Endodermal cell (in vitro differentiated cells): ENCODE results near the gene KATNB1. TPM values are rescaled to one million over a fixed set of nuclear protein-coding genes. Genes with fewer than 3 reads are reported as not detected.

ENCODE experiments used
- DNase-seq: peaks from one replicate; pipeline ENCODE4 v3.0.0-alpha.2; 2017
- H3K27ac ChIP-seq: 2 replicates; pipeline ENCODE4 v1.5.1; 2013; ENCODE audit warnings: mild to moderate bottlenecking, low read depth, low read length, moderate library complexity
- H3K27me3 ChIP-seq: 2 replicates; pipeline ENCODE4 v1.6.1; 2013; ENCODE audit warnings: mild to moderate bottlenecking, low read length, moderate library complexity; ENCODE audit not compliant: insufficient read depth, control insufficient read depth, poor library complexity, severe bottlenecking
- H3K36me3 ChIP-seq: 2 replicates; pipeline ENCODE4 v1.7.0; 2013; ENCODE audit warnings: mild to moderate bottlenecking, low read length, moderate library complexity; ENCODE audit not compliant: control insufficient read depth, insufficient read depth
- H3K4me1 ChIP-seq: one replicate; pipeline ENCODE4 v1.7.0; 2013; ENCODE audit warnings: low read length; ENCODE audit not compliant: control insufficient read depth, insufficient read depth
- H3K4me3 ChIP-seq: 2 replicates; pipeline ENCODE4 v1.5.1; 2013; ENCODE audit warnings: mild to moderate bottlenecking, low read length, moderate library complexity
- H3K9ac ChIP-seq: 2 replicates; pipeline ENCODE4 v1.6.1; 2013; ENCODE audit warnings: mild to moderate bottlenecking, low read length, moderate library complexity; ENCODE audit not compliant: poor library complexity, severe bottlenecking; ENCODE audit errors: extremely low read depth
- H3K9me3 ChIP-seq: 2 replicates; pipeline ENCODE4 v1.6.1; 2013; ENCODE audit warnings: mild to moderate bottlenecking, low read length, moderate library complexity; ENCODE audit not compliant: control insufficient read depth
- H3K27ac Mint-ChIP-seq: 2 replicates; pipeline ENCODE4 v1.8.0; 2020; ENCODE audit warnings: mixed read lengths
- H3K27me3 Mint-ChIP-seq: 2 replicates; pipeline ENCODE4 v1.8.0; 2021; ENCODE audit warnings: mild to moderate bottlenecking, mixed read lengths; ENCODE audit not compliant: insufficient read depth
- H3K36me3 Mint-ChIP-seq: 2 replicates; pipeline ENCODE4 v1.8.0; 2020; ENCODE audit warnings: low read depth, mixed read lengths
- H3K4me1 Mint-ChIP-seq: 2 replicates; pipeline ENCODE4 v1.8.0; 2020; ENCODE audit warnings: mixed read lengths
- H3K4me3 Mint-ChIP-seq: 2 replicates; pipeline ENCODE4 v1.8.0; 2020; ENCODE audit warnings: mild to moderate bottlenecking, moderate library complexity, mixed read lengths
- H3K9me3 Mint-ChIP-seq: 2 replicates; pipeline ENCODE4 v1.8.0; 2020; ENCODE audit warnings: mild to moderate bottlenecking, mixed read lengths
- WGBS, 2 experiments: methylation state at CpG; one replicate each; pipeline versions ENCODE4 v1.1.5 to v1.1.7; 2013; ENCODE audit warnings: missing lambda C conversion rate in 2 of 2, mixed read lengths in 1 of 2; ENCODE audit not compliant: insufficient coverage in 1 of 2, insufficient read length in 1 of 2; 5-methylcytosine and 5-hydroxymethylcytosine counted together
- total RNA-seq, 2 donors: library from RNA; stranded (reverse); fragmentation: NEBNext Ultra II Directional in 1 of 2; extraction: Animal tissue kit (Norgen Biotek cat#: 25700) in 1 of 2; gene quantifications; 2 replicates in 1 of 2; 3 replicates in 1 of 2; pipeline ENCODE4 v1.2.1, GENCODE V29; 2021
- TF ChIP-seq, protein P1 (sequence below): fragments of 200-600 bp; sonication (generic); conservative IDR thresholded peaks from 2 replicates; pipeline ENCODE4 v1.5.0; 2021; ENCODE audit warnings: antibody characterized with exemption, mild to moderate bottlenecking

KATNB1 gene
- total RNA-seq, 2 donors from 2014 or later: 26.1 to 32.4 TPM

GRCh38 chr16:57766714-57767348 is 31.3 kb downstream of the KATNB1 start:
- TF ChIP-seq, protein P1, sequence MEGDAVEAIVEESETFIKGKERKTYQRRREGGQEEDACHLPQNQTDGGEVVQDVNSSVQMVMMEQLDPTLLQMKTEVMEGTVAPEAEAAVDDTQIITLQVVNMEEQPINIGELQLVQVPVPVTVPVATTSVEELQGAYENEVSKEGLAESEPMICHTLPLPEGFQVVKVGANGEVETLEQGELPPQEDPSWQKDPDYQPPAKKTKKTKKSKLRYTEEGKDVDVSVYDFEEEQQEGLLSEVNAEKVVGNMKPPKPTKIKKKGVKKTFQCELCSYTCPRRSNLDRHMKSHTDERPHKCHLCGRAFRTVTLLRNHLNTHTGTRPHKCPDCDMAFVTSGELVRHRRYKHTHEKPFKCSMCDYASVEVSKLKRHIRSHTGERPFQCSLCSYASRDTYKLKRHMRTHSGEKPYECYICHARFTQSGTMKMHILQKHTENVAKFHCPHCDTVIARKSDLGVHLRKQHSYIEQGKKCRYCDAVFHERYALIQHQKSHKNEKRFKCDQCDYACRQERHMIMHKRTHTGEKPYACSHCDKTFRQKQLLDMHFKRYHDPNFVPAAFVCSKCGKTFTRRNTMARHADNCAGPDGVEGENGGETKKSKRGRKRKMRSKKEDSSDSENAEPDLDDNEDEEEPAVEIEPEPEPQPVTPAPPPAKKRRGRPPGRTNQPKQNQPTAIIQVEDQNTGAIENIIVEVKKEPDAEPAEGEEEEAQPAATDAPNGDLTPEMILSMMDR: no peak
- H3K9ac ChIP-seq: no peak overlapping the region
- H3K27ac ChIP-seq: no peak overlapping the region
- no peak for DNase-seq
- Mint-ChIP-seq H3K27ac (no peak overlapping the region), H3K27me3 (no peaks in the 10 kb centered on the region), H3K4me1 (no peaks in the 10 kb centered on the region), H3K4me3 (no peak overlapping the region), H3K36me3 (peaks cover 43% of the 10 kb centered on the region), H3K9me3 (peaks cover 3% of the 10 kb centered on the region)
- H3K27me3 ChIP-seq: no peaks in the 10 kb centered on the region
- H3K4me3 ChIP-seq: no peak overlapping the region
- no peaks in the 10 kb centered on the region for H3K9me3 ChIP-seq
- no peaks in the 10 kb centered on the region for H3K4me1 ChIP-seq
- H3K36me3 ChIP-seq: peaks cover 78% of the 10 kb centered on the region
- WGBS, 2 experiments: 95 to 98% methylated on average over 10 to 15 of the region's 15 CpGs

DNA sequence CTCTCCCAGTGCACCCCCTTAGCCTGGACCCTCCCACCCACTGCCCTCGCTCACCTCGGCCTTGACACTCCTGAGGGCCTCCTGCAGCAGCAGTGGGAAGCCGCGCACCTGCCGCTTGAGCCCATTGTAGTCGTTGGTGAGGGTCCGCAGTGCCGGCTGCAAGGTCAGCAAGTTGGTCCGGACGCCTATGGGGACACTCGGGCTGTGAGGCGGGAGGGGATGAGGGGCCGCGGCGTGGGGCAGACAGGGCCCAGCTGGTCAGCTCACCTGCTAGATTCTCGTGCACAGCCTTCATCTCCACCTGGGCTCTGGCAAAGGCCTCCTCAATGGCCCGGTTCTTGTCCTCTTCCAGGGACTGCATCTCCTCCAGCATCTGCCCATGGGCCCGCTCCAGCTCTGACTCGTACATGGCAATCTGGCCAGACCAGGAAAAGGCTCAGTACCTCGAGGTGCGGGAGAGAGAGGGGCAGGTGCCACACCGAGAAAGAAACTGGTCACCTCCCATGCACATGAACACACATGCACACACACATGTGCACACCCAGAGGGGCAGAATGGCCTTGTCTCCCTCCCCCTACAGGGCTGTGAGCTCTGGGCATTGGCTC is 34.1 kb downstream of the KATNB1 start:
- TF ChIP-seq, protein P1: no peak
- Mint-ChIP-seq H3K27ac (no peak overlapping the region), H3K4me1 (peaks cover under 1% of the 10 kb centered on the region), H3K9me3 (peaks cover 3% of the 10 kb centered on the region), H3K36me3 (peaks cover 38% of the 10 kb centered on the region), H3K4me3 (no peak overlapping the region), H3K27me3 (no peaks in the 10 kb centered on the region)
- Histone ChIP-seq H3K9ac (no peak overlapping the region), H3K36me3 (peaks cover 85% of the 10 kb centered on the region), H3K27me3 (no peaks in the 10 kb centered on the region), H3K27ac (no peak overlapping the region), H3K4me1 (peaks cover 6% of the 10 kb centered on the region), H3K9me3 (no peaks in the 10 kb centered on the region), H3K4me3 (no peak overlapping the region)
- DNase-seq: no peak
- 94 to 96% methylated on average over 20 to 22 of the region's 22 CpGs for whole genome bisulfite sequencing, 2 experiments

GRCh38 chr16:57770361-57770760 is 34.8 kb downstream of the KATNB1 start:
- H3K4me3 ChIP-seq: no peak overlapping the region
- WGBS, 2 experiments: 94% methylated on average over 7 to 15 of the region's 15 CpGs
- Mint-ChIP-seq H3K9me3 (peaks cover 2% of the 10 kb centered on the region), H3K36me3 (peaks cover 33% of the 10 kb centered on the region), H3K4me1 (peaks cover 8% of the 10 kb centered on the region), H3K27me3 (no peaks in the 10 kb centered on the region), H3K4me3 (no peak overlapping the region), H3K27ac (no peak overlapping the region)
- H3K27ac ChIP-seq: no peak overlapping the region
- TF ChIP-seq, protein P1: no peak
- H3K9ac ChIP-seq: no peak overlapping the region
- no peaks in the 10 kb centered on the region for H3K9me3 ChIP-seq
- peaks cover 12% of the 10 kb centered on the region for H3K4me1 ChIP-seq
- H3K27me3 ChIP-seq: no peaks in the 10 kb centered on the region
- H3K36me3 ChIP-seq: peaks cover 84% of the 10 kb centered on the region
- DNase-seq: no peak
